ENCODE results near the gene KCNE1.
"Not testable (repeated sequence)": the region's sequence is repeated elsewhere in the genome, so short reads cannot be mapped to it uniquely, and the experiment has no call there.

DNA sequence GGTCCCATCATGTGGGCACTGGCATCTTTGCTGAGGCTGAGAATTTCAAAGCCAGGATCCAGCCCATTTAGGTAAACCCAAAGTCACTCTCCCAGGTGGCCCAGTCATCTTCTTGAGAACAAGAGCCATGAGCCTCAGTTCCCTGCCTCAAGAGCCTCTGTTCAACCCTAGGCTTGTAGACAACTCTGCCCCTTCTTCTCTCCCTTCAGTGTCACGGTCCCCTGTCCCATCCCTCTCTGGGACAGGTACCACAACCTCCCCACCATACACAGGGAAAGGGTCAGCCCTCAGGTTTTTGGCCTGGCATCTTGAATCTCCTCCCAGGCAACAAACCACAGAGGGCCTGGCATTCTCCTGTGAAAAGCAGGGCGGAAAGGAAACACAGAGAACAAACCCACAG, 106.3 kb downstream of the KCNE1 start:
- not testable (repeated sequence) for TF ChIP-seq ZC3H10 (CRISPR knock-in tag; IDR thresholded peaks at IDR 0.05); ZFP3 (CRISPR knock-in tag; IDR thresholded peaks at IDR 0.05); TOX (CRISPR knock-in tag; IDR thresholded peaks at IDR 0.05; ENCODE audit: borderline replicate concordance); PPARA (CRISPR knock-in tag; IDR thresholded peaks at IDR 0.05; ENCODE audit: borderline replicate concordance); ARNTL (CRISPR knock-in tag; IDR thresholded peaks at IDR 0.05; ENCODE audit: borderline replicate concordance, low read depth); BACH2 (CRISPR knock-in tag; IDR thresholded peaks at IDR 0.05; ENCODE audit: borderline replicate concordance); TCF4 (CRISPR knock-in tag; IDR thresholded peaks at IDR 0.05; ENCODE audit: borderline replicate concordance); CSDC2 (CRISPR knock-in tag; IDR thresholded peaks at IDR 0.05); ZNF8 (CRISPR knock-in tag; IDR thresholded peaks at IDR 0.05)
- TF ChIP-seq, protein P1, sequence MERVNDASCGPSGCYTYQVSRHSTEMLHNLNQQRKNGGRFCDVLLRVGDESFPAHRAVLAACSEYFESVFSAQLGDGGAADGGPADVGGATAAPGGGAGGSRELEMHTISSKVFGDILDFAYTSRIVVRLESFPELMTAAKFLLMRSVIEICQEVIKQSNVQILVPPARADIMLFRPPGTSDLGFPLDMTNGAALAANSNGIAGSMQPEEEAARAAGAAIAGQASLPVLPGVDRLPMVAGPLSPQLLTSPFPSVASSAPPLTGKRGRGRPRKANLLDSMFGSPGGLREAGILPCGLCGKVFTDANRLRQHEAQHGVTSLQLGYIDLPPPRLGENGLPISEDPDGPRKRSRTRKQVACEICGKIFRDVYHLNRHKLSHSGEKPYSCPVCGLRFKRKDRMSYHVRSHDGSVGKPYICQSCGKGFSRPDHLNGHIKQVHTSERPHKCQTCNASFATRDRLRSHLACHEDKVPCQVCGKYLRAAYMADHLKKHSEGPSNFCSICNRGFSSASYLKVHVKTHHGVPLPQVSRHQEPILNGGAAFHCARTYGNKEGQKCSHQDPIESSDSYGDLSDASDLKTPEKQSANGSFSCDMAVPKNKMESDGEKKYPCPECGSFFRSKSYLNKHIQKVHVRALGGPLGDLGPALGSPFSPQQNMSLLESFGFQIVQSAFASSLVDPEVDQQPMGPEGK (CRISPR knock-in tag; IDR thresholded peaks at IDR 0.05; ENCODE audit: borderline replicate concordance), result not testable (repeated sequence)
- TF ChIP-seq, protein P2, sequence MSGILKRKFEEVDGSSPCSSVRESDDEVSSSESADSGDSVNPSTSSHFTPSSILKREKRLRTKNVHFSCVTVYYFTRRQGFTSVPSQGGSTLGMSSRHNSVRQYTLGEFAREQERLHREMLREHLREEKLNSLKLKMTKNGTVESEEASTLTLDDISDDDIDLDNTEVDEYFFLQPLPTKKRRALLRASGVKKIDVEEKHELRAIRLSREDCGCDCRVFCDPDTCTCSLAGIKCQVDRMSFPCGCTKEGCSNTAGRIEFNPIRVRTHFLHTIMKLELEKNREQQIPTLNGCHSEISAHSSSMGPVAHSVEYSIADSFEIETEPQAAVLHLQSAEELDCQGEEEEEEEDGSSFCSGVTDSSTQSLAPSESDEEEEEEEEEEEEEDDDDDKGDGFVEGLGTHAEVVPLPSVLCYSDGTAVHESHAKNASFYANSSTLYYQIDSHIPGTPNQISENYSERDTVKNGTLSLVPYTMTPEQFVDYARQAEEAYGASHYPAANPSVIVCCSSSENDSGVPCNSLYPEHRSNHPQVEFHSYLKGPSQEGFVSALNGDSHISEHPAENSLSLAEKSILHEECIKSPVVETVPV (CRISPR knock-in tag; IDR thresholded peaks at IDR 0.05), result not testable (repeated sequence)

Data from SK-N-SH treated with all-trans-retinoic acid at 6 μM for 48 hours (cell line).